ENCODE measurements around the gene KAZN. TPM values are rescaled to one million over a fixed set of nuclear protein-coding genes. Genes with fewer than 3 reads are reported as not detected.

KAZN gene
- polyA plus RNA-seq, 1 of the 3 experiments (the other 2 are of a cell fraction) = 6.8 TPM

DNA sequence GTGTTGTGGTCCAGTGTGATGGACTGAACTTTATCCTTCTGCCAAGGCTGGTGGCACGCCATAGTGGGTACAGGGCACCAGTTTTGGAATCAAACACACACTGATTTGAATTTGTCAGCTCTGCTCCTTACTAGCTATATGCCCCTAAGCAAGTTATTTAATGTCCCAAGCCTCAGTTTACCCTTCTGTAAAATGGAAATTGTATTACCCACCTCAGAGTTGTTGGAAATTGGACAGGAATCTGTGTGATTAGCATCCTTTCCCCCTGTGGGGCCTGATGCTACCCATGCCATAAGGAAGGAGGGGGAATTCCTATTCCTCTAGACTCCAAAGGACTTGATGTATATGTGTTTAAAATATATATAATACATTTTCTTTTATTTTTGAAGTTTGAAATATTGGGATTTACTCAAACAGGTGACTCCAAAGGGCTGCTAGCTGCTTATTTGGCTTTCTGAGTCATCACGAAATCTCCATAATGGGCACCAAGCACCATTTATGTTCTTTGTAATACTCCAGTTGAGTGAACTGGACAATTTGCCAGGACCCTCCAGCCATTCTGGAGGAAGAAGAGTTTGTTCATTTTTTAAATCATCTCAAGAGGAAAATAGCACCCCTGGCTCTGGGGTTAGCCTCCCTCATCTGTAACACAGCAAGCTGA is 330.5 kb downstream of the KAZN start:
- no peaks in the 10 kb centered on the region for H3K36me3 ChIP-seq (replicated peaks in 1 of 2; ENCODE audit: control insufficient read depth in 1 of 2, insufficient read depth in 2 of 2, low read length in 1 of 2)
- H3K4me1 ChIP-seq (ENCODE audit: control insufficient read depth in 1 of 2, insufficient read depth in 2 of 2, low read depth in 1 of 2, low read length in 1 of 2) = peaks cover 0 to 11% of the 10 kb centered on the region in 2 experiments; a peak in 2 of 4 replicates
- POLR2A ChIA-PET = no interaction called here
- no peaks in the 10 kb centered on the region for H3K9me3 ChIP-seq
- H3K4me2 ChIP-seq = no peak overlapping the region
- H3K27ac ChIP-seq (ENCODE audit: low read depth in 2 of 2, low read length in 1 of 2) = no peak overlapping the region
- no peak overlapping the region for H2AFZ ChIP-seq (ENCODE audit: low read depth)
- no peak overlapping the region for H3K9ac ChIP-seq
- TF ChIP-seq GATA2 (CRISPR knock-in tag; IDR thresholded peaks at IDR 0.05) (no peak), ELF1 (IDR thresholded peaks at IDR 0.05) (no peak), YY1 (IDR thresholded peaks at IDR 0.05; ENCODE audit: low read depth) (no peak), SIN3A (IDR thresholded peaks at IDR 0.05; ENCODE audit: borderline replicate concordance, low read depth, low read length) (no peak), RAD21 (IDR thresholded peaks at IDR 0.05; ENCODE audit: low read length) (no peak), RXRA (IDR thresholded peaks at IDR 0.05; ENCODE audit: borderline replicate concordance, low read depth) (no peak), FOXM1 (IDR thresholded peaks at IDR 0.05; ENCODE audit: low read depth) (no peak), SMC3 (IDR thresholded peaks at IDR 0.05; ENCODE audit: low read depth, low read length) (no peak), RCOR1 (IDR thresholded peaks at IDR 0.05; ENCODE audit: low read length) (no peak), TCF12 (IDR thresholded peaks at IDR 0.05) (no peak)
- TF ChIP-seq, protein P1, sequence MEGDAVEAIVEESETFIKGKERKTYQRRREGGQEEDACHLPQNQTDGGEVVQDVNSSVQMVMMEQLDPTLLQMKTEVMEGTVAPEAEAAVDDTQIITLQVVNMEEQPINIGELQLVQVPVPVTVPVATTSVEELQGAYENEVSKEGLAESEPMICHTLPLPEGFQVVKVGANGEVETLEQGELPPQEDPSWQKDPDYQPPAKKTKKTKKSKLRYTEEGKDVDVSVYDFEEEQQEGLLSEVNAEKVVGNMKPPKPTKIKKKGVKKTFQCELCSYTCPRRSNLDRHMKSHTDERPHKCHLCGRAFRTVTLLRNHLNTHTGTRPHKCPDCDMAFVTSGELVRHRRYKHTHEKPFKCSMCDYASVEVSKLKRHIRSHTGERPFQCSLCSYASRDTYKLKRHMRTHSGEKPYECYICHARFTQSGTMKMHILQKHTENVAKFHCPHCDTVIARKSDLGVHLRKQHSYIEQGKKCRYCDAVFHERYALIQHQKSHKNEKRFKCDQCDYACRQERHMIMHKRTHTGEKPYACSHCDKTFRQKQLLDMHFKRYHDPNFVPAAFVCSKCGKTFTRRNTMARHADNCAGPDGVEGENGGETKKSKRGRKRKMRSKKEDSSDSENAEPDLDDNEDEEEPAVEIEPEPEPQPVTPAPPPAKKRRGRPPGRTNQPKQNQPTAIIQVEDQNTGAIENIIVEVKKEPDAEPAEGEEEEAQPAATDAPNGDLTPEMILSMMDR (IDR thresholded peaks at IDR 0.05) = no peak
- TF ChIP-seq, protein P2, sequence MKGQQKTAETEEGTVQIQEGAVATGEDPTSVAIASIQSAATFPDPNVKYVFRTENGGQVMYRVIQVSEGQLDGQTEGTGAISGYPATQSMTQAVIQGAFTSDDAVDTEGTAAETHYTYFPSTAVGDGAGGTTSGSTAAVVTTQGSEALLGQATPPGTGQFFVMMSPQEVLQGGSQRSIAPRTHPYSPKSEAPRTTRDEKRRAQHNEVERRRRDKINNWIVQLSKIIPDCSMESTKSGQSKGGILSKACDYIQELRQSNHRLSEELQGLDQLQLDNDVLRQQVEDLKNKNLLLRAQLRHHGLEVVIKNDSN (IDR thresholded peaks at IDR 0.05; ENCODE audit: borderline replicate concordance, low read depth) = no peak
- TF ChIP-seq, protein P3, sequence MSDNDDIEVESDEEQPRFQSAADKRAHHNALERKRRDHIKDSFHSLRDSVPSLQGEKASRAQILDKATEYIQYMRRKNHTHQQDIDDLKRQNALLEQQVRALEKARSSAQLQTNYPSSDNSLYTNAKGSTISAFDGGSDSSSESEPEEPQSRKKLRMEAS (IDR thresholded peaks at IDR 0.05; ENCODE audit: low read depth) = no peak
- TF ChIP-seq, protein P4, sequence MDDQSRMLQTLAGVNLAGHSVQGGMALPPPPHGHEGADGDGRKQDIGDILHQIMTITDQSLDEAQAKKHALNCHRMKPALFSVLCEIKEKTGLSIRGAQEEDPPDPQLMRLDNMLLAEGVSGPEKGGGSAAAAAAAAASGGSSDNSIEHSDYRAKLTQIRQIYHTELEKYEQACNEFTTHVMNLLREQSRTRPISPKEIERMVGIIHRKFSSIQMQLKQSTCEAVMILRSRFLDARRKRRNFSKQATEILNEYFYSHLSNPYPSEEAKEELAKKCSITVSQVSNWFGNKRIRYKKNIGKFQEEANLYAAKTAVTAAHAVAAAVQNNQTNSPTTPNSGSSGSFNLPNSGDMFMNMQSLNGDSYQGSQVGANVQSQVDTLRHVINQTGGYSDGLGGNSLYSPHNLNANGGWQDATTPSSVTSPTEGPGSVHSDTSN (IDR thresholded peaks at IDR 0.05) = no peak
- TF ChIP-seq, protein P5, sequence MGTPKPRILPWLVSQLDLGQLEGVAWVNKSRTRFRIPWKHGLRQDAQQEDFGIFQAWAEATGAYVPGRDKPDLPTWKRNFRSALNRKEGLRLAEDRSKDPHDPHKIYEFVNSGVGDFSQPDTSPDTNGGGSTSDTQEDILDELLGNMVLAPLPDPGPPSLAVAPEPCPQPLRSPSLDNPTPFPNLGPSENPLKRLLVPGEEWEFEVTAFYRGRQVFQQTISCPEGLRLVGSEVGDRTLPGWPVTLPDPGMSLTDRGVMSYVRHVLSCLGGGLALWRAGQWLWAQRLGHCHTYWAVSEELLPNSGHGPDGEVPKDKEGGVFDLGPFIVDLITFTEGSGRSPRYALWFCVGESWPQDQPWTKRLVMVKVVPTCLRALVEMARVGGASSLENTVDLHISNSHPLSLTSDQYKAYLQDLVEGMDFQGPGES (IDR thresholded peaks at IDR 0.05; ENCODE audit: low read depth, low read length) = no peak
- H3K27me3 ChIP-seq (ENCODE audit: insufficient read depth) = no peaks in the 10 kb centered on the region
- no peaks in the 10 kb centered on the region for H3F3A ChIP-seq (replicated peaks; ENCODE audit: insufficient read depth)
- DNase-seq = no peak
- 93% methylated on average over 2 of the region's 2 CpGs for WGBS (ENCODE audit: low lambda C conversion rate)
- no peaks in the 10 kb centered on the region; the same call in 1 of the 2 replicates for H4K20me1 ChIP-seq (ENCODE audit: insufficient read depth)
- CTCF ChIA-PET = interaction anchor here (0.7 to 1.8 kb wide), 3 partner anchors 11 to 377 kb away, joined by 3 to 5 read pairs (median 3); no protein-coding TSS in a partner anchor
- peaks cover 67% of the 10 kb centered on the region for H3K79me2 ChIP-seq (ENCODE audit: insufficient read depth)
- H3K9me2 ChIP-seq = no peaks in the 10 kb centered on the region
- no peak overlapping the region for H3K4me3 ChIP-seq (ENCODE audit: low read depth in 2 of 2, low read length in 1 of 2)
